Activated B cell treated with CpG ODN at 0.5 μM for 24 hours (primary cell): ENCODE measurements around the gene CRX. TPM values are rescaled to one million over a fixed set of nuclear protein-coding genes. Genes with fewer than 3 reads are reported as not detected.

Experiments used
- ATAC-seq: fragments of 200-7000 bp; cut with Tn5 transposase; one replicate; pipeline ENCODE4 v1.10.0; 2021; ENCODE audit warnings: low read depth, mild to moderate bottlenecking, moderate library complexity
- CTCF ChIA-PET: fragments of 350-600 bp; sonication (Branson Sonifier 250); formaldehyde crosslinking; loops from one replicate; lab custom pipeline; 2021; ENCODE audit warnings: antibody characterized with exemption; lab: Charles Lee
- POLR2A ChIA-PET: fragments of 350-600 bp; sonication (Branson Sonifier 250); formaldehyde crosslinking; loops from one replicate; lab custom pipeline; 2021; ENCODE audit warnings: antibody characterized with exemption; lab: Charles Lee
- DNase-seq: peaks from one replicate; pipeline ENCODE4 v3.0.0; 2022
- H3K27ac Mint-ChIP-seq: one replicate; pipeline ENCODE4 v1.8.0; 2020; ENCODE audit warnings: mixed read lengths
- H3K27me3 Mint-ChIP-seq: one replicate; pipeline ENCODE4 v1.8.0; 2021; ENCODE audit warnings: mixed read lengths
- H3K36me3 Mint-ChIP-seq: one replicate; pipeline ENCODE4 v1.8.0; 2021; ENCODE audit warnings: low read depth, mixed read lengths
- H3K4me1 Mint-ChIP-seq: one replicate; pipeline ENCODE4 v1.8.0; 2021; ENCODE audit warnings: mixed read lengths
- H3K4me3 Mint-ChIP-seq: one replicate; pipeline ENCODE4 v1.8.0; 2020; ENCODE audit warnings: mild to moderate bottlenecking, mixed read lengths
- H3K9me3 Mint-ChIP-seq: one replicate; pipeline ENCODE4 v1.8.0; 2020; ENCODE audit warnings: mixed read lengths
- CTCF ChIP-seq: fragments of 200-600 bp; IDR thresholded peaks from one replicate; pipeline ENCODE4 v1.8.0; 2022; ENCODE audit warnings: antibody characterized with exemption, mild to moderate bottlenecking
- intact Hi-C: fragments of 100-400 bp; cut with micrococcal nuclease; formaldehyde crosslinking; loops from one replicate; pipeline ENCODE4 v1.15.1; 2024
- total RNA-seq: library from RNA; stranded (reverse); gene quantifications from 2 replicates; pipeline ENCODE4 v1.2.3, GENCODE V29; 2022

The CRX gene
- total RNA-seq, 1 donor from 2014 or later, result not detected

- DNase-seq (no peak), ATAC-seq (no peak)
- TF ChIP-seq CTCF, result no peak
- ChIA-PET POLR2A (no interaction called here), CTCF (no interaction called here)
- Mint-ChIP-seq H3K4me1 (no peaks in the 10 kb centered on the region), H3K4me3 (no peak overlapping the region), H3K27ac (no peak overlapping the region), H3K36me3 (no peaks in the 10 kb centered on the region), H3K27me3 (no peaks in the 10 kb centered on the region), H3K9me3 (peaks cover 7% of the 10 kb centered on the region)
- intact Hi-C loops, result no loop called here
Measured at GRCh38 chr19:47891923-47892666, 70.4 kb downstream of the CRX start.

Other genes starting within 250 kb of the CRX start
- not detected in 2 replicates for gene ZNF541, start 248.8 kb upstream of the CRX start, total RNA-seq
- gene BICRA, start 212.8 kb upstream of the CRX start, total RNA-seq, result 15.9 and 16.0 TPM in 2 replicates
- gene EHD2, start 108.5 kb upstream of the CRX start, total RNA-seq, result not detected in 2 replicates
- 695 and 783 TPM in 2 replicates for gene NOP53, start 76.4 kb upstream of the CRX start, total RNA-seq
- 24.8 and 27.6 TPM in 2 replicates for gene SELENOW, start 43.2 kb upstream of the CRX start, total RNA-seq
- gene TPRX1, start 17.4 kb upstream of the CRX start, total RNA-seq, result not detected in 2 replicates
- not detected in 2 replicates for gene TPRX2, start 37.3 kb downstream of the CRX start, total RNA-seq
- not detected in 2 replicates for gene SULT2A1, start 64.4 kb downstream of the CRX start, total RNA-seq
- gene BSPH1, start 170.2 kb downstream of the CRX start, total RNA-seq, result not detected in 2 replicates
- not detected in 2 replicates for gene ELSPBP1, start 172.7 kb downstream of the CRX start, total RNA-seq
- gene CABP5, start 222.1 kb downstream of the CRX start, total RNA-seq, result not detected in 2 replicates